ENCODE measurements around the gene OGFOD1.

Gene OGFOD1

GRCh38 chr16:56513091-56513490 is 61.7 kb downstream of the OGFOD1 start:
- Histone ChIP-seq H3K9me2 (replicated peaks; ENCODE audit: low read depth, low read length) (no peaks in the 10 kb centered on the region), H3K4me2 (ENCODE audit: low read depth, low read length, poor library complexity, severe bottlenecking) (no peak overlapping the region), H3K27me3 (ENCODE audit: insufficient read depth, low read length, poor library complexity, severe bottlenecking) (no peaks in the 10 kb centered on the region), H4K20me1 (ENCODE audit: insufficient read depth, low read length, poor library complexity, severe bottlenecking) (no peaks in the 10 kb centered on the region), H3K4me3 (ENCODE audit: low read length, poor library complexity, severe bottlenecking) (no peak overlapping the region), H3K4me1 (ENCODE audit: insufficient read depth, low read length, poor library complexity, severe bottlenecking) (peaks cover 9% of the 10 kb centered on the region), H3K9me3 (ENCODE audit: insufficient read depth, low read depth, low read length) (no peaks in the 10 kb centered on the region), H3K36me3 (ENCODE audit: insufficient read depth, low read length) (peaks cover 12% of the 10 kb centered on the region; the same call in 1 of the 2 replicates), H3F3A (ENCODE audit: low read depth) (no peaks in the 10 kb centered on the region), H3K79me2 (ENCODE audit: insufficient read depth, low read length) (no peaks in the 10 kb centered on the region; the same call in 1 of the 2 replicates), H2AFZ (ENCODE audit: low read length) (no peak overlapping the region), H3K9ac (ENCODE audit: low read depth, low read length, poor library complexity, severe bottlenecking) (no peak overlapping the region)
- TF ChIP-seq CTCF (conservative IDR thresholded peaks at IDR 0.05; ENCODE audit: low read length) = no peak
- no peak for TF ChIP-seq EZH2phosphoT487 (IDR thresholded peaks at IDR 0.05; ENCODE audit: borderline replicate concordance)

GRCh38 chr16:56513972-56514371 is 62.6 kb downstream of the OGFOD1 start:
- no peaks in the 10 kb centered on the region for H4K20me1 ChIP-seq (ENCODE audit: insufficient read depth, low read length, poor library complexity, severe bottlenecking)
- no peaks in the 10 kb centered on the region for H3K9me3 ChIP-seq (ENCODE audit: insufficient read depth, low read depth, low read length)
- H3K4me2 ChIP-seq (ENCODE audit: low read depth, low read length, poor library complexity, severe bottlenecking) = peak overlapping the region; percentile 9
- no peaks in the 10 kb centered on the region for H3F3A ChIP-seq (ENCODE audit: low read depth)
- H3K79me2 ChIP-seq (ENCODE audit: insufficient read depth, low read length) = peaks cover 7% of the 10 kb centered on the region; the same call in 1 of the 2 replicates
- H3K4me3 ChIP-seq (ENCODE audit: low read length, poor library complexity, severe bottlenecking) = no peak overlapping the region
- no peak overlapping the region for H3K9ac ChIP-seq (ENCODE audit: low read depth, low read length, poor library complexity, severe bottlenecking)
- H3K27me3 ChIP-seq (ENCODE audit: insufficient read depth, low read length, poor library complexity, severe bottlenecking) = no peaks in the 10 kb centered on the region
- no peaks in the 10 kb centered on the region for H3K9me2 ChIP-seq (replicated peaks; ENCODE audit: low read depth, low read length)
- peaks cover 15% of the 10 kb centered on the region for H3K4me1 ChIP-seq (ENCODE audit: insufficient read depth, low read length, poor library complexity, severe bottlenecking)
- peaks cover 12% of the 10 kb centered on the region; the same call in 1 of the 2 replicates for H3K36me3 ChIP-seq (ENCODE audit: insufficient read depth, low read length)
- TF ChIP-seq CTCF (conservative IDR thresholded peaks at IDR 0.05; ENCODE audit: low read length) (peak; percentile 89), EZH2phosphoT487 (IDR thresholded peaks at IDR 0.05; ENCODE audit: borderline replicate concordance) (no peak)
- H2AFZ ChIP-seq (ENCODE audit: low read length) = 0 out of 2 replicates have a peak overlapping the region, but pooled peaks have one; percentile 0

DNA sequence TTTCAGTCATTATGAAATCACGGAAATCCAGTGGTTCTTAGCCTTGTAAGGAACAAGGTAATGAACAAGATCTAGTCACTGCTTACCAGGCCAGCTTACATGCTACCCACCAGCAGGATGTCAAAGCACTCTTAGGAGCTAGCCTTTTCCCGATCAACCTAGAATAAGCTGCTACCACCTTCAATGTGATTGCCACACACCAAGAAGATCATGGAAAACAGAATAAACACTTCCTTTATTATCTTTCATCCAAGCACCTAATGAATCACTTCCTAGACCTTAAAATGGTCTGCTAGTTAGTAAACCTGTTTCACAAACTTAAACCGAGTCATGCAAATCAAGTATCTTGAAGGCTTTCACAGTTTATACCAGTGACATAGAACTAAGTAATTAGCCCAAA is 63.5 kb downstream of the OGFOD1 start:
- Histone ChIP-seq H4K20me1 (ENCODE audit: insufficient read depth, low read length, poor library complexity, severe bottlenecking) (no peaks in the 10 kb centered on the region), H3K4me2 (ENCODE audit: low read depth, low read length, poor library complexity, severe bottlenecking) (peak overlapping the region; percentile 11), H3F3A (ENCODE audit: low read depth) (no peaks in the 10 kb centered on the region), H3K9me2 (replicated peaks; ENCODE audit: low read depth, low read length) (no peaks in the 10 kb centered on the region), H3K9ac (ENCODE audit: low read depth, low read length, poor library complexity, severe bottlenecking) (no peak overlapping the region), H3K79me2 (ENCODE audit: insufficient read depth, low read length) (peaks cover 7% of the 10 kb centered on the region; the same call in 1 of the 2 replicates), H2AFZ (ENCODE audit: low read length) (no peak overlapping the region), H3K36me3 (ENCODE audit: insufficient read depth, low read length) (peaks cover 8% of the 10 kb centered on the region; the same call in 1 of the 2 replicates), H3K4me1 (ENCODE audit: insufficient read depth, low read length, poor library complexity, severe bottlenecking) (peaks cover 20% of the 10 kb centered on the region), H3K27me3 (ENCODE audit: insufficient read depth, low read length, poor library complexity, severe bottlenecking) (no peaks in the 10 kb centered on the region), H3K4me3 (ENCODE audit: low read length, poor library complexity, severe bottlenecking) (no peak overlapping the region), H3K9me3 (ENCODE audit: insufficient read depth, low read depth, low read length) (no peaks in the 10 kb centered on the region)
- no peak for TF ChIP-seq CTCF (conservative IDR thresholded peaks at IDR 0.05; ENCODE audit: low read length)
- no peak for TF ChIP-seq EZH2phosphoT487 (IDR thresholded peaks at IDR 0.05; ENCODE audit: borderline replicate concordance)

Measured in Loucy (cell line).